B cell (primary cell): ENCODE data around the gene PAX3.

Source experiments
- CTCF ChIP-seq: fragments of 200-600 bp; IDR thresholded peaks from one replicate; pipeline ENCODE4 v1.8.0; 2022; ENCODE audit warnings: antibody characterized with exemption, mild to moderate bottlenecking
- EZH2 ChIP-seq: IDR thresholded peaks from 2 replicates; pipeline ENCODE4 v1.6.1; 2012; ENCODE audit warnings: borderline replicate concordance, low read depth, mild to moderate bottlenecking, moderate library complexity, low read length; ENCODE audit not compliant: insufficient read depth, poor library complexity, severe bottlenecking

GRCh38 chr2:222248818-222249217 is 50.0 kb downstream of the PAX3 start:
- no peak for TF ChIP-seq CTCF
- no peak for TF ChIP-seq EZH2
